ENCODE results near the gene MAMLD1.

DNA sequence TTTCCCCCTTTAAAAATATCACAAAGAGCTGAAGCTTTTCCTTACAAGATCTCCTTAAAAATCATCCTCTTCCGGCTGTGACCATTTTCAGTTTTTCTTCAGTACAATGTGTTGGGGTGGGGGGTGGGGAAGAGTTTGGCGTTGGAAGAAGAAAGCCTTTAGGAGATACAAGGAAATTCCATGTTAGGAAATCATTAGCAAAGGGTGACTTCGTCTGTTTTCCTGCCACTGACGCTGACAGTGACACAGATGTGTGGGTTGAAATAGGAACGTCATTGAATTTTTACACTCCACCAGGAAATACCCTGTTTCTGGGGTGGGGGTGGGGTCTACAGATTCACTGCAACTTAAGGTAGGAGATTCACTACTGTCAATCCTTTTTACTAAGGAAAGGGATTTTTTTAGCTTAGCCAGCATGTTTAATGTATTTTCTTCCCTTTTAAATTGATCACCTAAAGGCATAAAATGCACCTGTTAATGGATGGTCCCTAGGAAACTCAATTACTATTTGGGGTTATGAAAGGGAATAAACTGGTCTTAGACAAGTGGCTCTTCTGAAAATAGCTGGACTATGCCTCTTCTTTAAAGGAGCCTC lies 3.9 kb downstream of the MAMLD1 start:
- TF ChIP-seq CTCF (IDR thresholded peaks at IDR 0.05) (no peak), POLR2AphosphoS5 (IDR thresholded peaks at IDR 0.05) (no peak), POLR2A (IDR thresholded peaks at IDR 0.05) (no peak), EP300 (IDR thresholded peaks at IDR 0.05) (no peak)

Data from gastroesophageal sphincter (tissue), 3 donors.